SK-N-SH (cell line): ENCODE results near the gene BCAM.

Source experiments
- RCOR1 ChIP-seq: fragments of 150-350 bp; IDR thresholded peaks from 2 replicates; pipeline ENCODE4 v1.6.1; 2017; ENCODE audit warnings: antibody characterized with exemption, low read length
- RXRA ChIP-seq: IDR thresholded peaks from 2 replicates; pipeline ENCODE4 v1.4.0; 2012; ENCODE audit warnings: low read depth, mild to moderate bottlenecking, borderline replicate concordance
- TEAD4 ChIP-seq: IDR thresholded peaks from 2 replicates; pipeline ENCODE4 v1.4.0; 2012; ENCODE audit warnings: mild to moderate bottlenecking, borderline replicate concordance; ENCODE audit not compliant: insufficient read depth
- YY1 ChIP-seq: IDR thresholded peaks from 2 replicates; pipeline ENCODE4 v1.4.0; 2012; ENCODE audit warnings: low read depth, mild to moderate bottlenecking
- TF ChIP-seq, protein P1 (sequence below): fragments of 200-600 bp; sonication (generic); IDR thresholded peaks from 2 replicates; pipeline ENCODE4 v1.6.1; 2017; ENCODE audit warnings: antibody characterized with exemption, mild to moderate bottlenecking, moderate library complexity

DNA sequence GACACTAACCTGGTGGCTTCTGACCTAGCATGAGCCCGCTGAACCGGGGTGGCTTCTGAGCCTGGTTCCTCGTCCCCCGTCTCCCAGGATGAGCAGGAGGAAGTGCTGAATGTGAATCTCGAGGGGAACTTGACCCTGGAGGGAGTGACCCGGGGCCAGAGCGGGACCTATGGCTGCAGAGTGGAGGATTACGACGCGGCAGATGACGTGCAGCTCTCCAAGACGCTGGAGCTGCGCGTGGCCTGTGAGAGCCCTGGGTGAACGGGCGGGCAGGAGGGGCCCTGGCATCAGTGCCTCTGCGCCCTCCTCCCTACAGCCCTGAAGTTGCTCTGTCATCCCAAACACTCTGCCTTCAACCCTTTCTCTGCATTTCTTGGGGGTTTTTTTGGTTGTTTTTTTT, 5.6 kb downstream of the BCAM start:
- TF ChIP-seq RXRA (no peak), RCOR1 (no peak), YY1 (no peak), TEAD4 (no peak)
- TF ChIP-seq, protein P1, sequence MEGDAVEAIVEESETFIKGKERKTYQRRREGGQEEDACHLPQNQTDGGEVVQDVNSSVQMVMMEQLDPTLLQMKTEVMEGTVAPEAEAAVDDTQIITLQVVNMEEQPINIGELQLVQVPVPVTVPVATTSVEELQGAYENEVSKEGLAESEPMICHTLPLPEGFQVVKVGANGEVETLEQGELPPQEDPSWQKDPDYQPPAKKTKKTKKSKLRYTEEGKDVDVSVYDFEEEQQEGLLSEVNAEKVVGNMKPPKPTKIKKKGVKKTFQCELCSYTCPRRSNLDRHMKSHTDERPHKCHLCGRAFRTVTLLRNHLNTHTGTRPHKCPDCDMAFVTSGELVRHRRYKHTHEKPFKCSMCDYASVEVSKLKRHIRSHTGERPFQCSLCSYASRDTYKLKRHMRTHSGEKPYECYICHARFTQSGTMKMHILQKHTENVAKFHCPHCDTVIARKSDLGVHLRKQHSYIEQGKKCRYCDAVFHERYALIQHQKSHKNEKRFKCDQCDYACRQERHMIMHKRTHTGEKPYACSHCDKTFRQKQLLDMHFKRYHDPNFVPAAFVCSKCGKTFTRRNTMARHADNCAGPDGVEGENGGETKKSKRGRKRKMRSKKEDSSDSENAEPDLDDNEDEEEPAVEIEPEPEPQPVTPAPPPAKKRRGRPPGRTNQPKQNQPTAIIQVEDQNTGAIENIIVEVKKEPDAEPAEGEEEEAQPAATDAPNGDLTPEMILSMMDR = no peak
